Forelimb muscle (tissue), 1 donor: ENCODE results near the gene USP17L20. TPM values are rescaled to one million over a fixed set of nuclear protein-coding genes. Genes with fewer than 3 reads are reported as not detected.
"Not testable (repeated sequence)": the region's sequence is repeated elsewhere in the genome, so short reads cannot be mapped to it uniquely, and the experiment has no call there.

Experiments used
- DNase-seq: peaks from one replicate; pipeline ENCODE4 v3.0.0-alpha.2; 2013; ENCODE audit warnings: low read depth
- polyA plus RNA-seq: library from polyadenylated mRNA; unstranded; fragments of 120-200 nt; gene quantifications from one replicate; pipeline ENCODE4 v1.2.1, GENCODE V29; 2013; ENCODE audit not compliant: insufficient read length

The USP17L20 gene, protein sequence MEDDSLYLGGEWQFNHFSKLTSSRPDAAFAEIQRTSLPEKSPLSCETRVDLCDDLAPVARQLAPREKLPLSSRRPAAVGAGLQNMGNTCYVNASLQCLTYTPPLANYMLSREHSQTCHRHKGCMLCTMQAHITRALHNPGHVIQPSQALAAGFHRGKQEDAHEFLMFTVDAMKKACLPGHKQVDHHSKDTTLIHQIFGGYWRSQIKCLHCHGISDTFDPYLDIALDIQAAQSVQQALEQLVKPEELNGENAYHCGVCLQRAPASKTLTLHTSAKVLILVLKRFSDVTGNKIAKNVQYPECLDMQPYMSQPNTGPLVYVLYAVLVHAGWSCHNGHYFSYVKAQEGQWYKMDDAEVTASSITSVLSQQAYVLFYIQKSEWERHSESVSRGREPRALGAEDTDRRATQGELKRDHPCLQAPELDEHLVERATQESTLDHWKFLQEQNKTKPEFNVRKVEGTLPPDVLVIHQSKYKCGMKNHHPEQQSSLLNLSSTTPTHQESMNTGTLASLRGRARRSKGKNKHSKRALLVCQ
- not detected for polyA plus RNA-seq

DNA sequence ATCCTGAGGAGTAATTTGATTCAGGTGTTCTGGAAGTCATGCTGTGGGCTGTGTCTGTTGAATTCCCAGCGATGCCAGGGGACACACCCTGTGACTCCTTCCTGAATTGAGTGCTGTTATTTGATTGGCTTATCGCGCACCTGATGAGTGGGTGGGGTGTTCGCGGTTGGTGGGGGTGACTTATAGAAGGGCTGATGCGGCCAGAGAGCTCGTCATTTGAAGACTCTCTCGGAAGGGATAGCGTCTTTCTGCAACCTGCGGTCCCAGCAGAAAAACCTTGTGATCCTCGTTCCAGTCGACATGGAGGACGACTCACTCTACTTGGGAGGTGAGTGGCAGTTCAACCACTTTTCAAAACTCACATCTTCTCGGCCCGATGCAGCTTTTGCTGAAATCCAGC is at the start of gene USP17L20:
Gene USP17L20 (plus strand): TSS at position 301 of the 400 bp plus-strand sequence. CDS start 0 bp downstream, at position 301.
- DNase-seq = not testable (repeated sequence)

DNA sequence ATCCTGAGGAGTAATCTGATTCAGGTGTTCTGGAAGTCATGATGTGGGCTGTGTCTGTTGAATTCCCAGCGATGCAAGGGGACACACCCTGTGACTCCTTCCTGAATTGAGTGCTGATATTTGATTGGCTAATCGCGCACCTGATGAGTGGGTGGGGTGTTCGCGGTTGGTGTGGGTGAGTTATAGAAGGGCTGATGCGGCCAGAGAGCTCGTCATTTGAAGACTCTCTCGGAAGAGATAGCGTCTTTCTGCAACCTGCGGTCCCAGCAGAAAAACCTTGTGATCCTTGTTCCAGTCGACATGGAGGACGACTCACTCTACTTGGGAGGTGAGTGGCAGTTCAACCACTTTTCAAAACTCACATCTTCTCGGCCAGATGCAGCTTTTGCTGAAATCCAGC is 47.6 kb upstream of the USP17L20 start, which contains the start of gene USP17L10:
Gene USP17L10 (plus strand): TSS at position 301 of the 400 bp plus-strand sequence. CDS start 0 bp downstream, at position 301.
- DNase-seq = not testable (repeated sequence)

DNA sequence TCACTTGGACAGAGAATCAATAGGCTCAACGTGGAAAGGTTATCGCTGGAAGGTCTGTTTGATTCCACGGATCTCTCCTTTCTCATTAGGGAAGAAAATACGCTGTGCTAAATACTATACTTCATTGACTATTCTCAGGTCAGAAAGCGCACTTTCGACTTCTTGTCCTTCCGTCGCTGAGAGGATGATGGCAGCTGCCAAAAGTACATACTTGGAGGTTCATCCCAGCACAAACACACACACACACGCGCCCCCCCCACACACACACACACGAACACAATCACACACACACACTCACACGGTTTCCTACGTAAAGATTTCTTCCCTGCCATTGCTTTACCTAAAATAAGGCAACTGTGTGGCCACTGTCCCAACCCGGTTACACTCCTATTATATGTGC is 43.2 kb upstream of the USP17L20 start:
- DNase-seq = not testable (repeated sequence)

DNA sequence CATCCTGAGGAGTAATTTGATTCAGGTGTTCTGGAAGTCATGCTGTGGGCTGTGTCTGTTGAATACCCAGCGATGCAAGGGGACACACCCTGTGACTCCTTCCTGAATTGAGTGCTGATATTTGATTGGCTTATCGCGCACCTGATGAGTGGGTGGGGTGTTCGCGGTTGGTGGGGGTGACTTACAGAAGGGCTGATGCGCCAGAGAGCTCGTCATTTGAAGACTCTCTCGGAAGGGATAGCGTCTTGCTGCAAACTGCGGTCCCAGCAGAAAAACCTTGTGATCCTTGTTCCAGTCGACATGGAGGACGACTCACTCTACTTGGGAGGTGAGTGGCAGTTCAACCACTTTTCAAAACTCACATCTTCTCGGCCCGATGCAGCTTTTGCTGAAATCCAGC is 42.8 kb upstream of the USP17L20 start, which contains the start of gene USP17L11:
Gene USP17L11 (plus strand): TSS at position 301 of the 400 bp plus-strand sequence. CDS start 0 bp downstream, at position 301.
- DNase-seq = not testable (repeated sequence)

DNA sequence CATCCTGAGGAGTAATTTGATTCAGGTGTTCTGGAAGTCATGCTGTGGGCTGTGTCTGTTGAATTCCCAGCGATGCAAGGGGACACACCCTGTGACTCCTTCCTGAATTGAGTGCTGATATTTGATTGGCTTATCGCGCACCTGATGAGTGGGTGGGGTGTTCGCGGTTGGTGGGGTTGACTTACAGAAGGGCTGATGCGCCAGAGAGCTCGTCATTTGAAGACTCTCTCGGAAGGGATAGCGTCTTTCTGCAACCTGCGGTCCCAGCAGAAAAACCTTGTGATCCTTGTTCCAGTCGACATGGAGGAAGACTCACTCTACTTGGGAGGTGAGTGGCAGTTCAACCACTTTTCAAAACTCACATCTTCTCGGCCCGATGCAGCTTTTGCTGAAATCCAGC is 38.1 kb upstream of the USP17L20 start, which contains the start of gene USP17L12:
Gene USP17L12 (plus strand): TSS at position 301 of the 400 bp plus-strand sequence. CDS start 0 bp downstream, at position 301.
- DNase-seq = not testable (repeated sequence)

DNA sequence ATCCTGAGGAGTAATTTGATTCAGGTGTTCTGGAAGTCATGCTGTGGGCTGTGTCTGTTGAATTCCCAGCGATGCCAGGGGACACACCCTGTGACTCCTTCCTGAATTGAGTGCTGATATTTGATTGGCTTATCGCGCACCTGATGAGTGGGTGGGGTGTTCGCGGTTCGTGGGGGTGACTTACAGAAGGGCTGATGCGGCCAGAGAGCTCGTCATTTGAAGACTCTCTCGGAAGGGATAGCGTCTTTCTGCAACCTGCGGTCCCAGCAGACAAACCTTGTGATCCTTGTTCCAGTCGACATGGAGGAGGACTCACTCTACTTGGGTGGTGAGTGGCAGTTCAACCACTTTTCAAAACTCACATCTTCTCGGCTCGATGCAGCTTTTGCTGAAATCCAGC is 33.3 kb upstream of the USP17L20 start, which contains the start of gene USP17L13:
Gene USP17L13 (plus strand): TSS at position 301 of the 400 bp plus-strand sequence. CDS start 0 bp downstream, at position 301.
- not testable (repeated sequence) for DNase-seq

DNA sequence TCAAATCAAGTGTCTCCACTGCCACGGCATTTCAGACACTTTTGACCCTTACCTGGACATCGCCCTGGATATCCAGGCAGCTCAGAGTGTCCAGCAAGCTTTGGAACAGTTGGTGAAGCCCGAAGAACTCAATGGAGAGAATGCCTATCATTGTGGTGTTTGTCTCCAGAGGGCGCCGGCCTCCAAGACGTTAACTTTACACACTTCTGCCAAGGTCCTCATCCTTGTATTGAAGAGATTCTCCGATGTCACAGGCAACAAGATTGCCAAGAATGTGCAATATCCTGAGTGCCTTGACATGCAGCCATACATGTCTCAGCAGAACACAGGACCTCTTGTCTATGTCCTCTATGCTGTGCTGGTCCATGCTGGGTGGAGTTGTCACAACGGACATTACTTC is 27.7 kb upstream of the USP17L20 start:
- DNase-seq = not testable (repeated sequence)

DNA sequence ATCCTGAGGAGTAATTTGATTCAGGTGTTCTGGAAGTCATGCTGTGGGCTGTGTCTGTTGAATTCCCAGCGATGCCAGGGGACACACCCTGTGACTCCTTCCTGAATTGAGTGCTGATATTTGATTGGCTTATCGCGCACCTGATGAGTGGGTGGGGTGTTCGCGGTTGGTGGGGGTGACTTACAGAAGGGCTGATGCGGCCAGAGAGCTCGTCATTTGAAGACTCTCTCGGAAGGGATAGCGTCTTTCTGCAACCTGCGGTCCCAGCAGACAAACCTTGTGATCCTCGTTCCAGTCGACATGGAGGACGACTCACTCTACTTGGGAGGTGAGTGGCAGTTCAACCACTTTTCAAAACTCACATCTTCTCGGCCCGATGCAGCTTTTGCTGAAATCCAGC is 23.8 kb upstream of the USP17L20 start, which contains the start of gene USP17L15:
Gene USP17L15 (plus strand): TSS at position 301 of the 400 bp plus-strand sequence. CDS start 0 bp downstream, at position 301.
- not testable (repeated sequence) for DNase-seq

DNA sequence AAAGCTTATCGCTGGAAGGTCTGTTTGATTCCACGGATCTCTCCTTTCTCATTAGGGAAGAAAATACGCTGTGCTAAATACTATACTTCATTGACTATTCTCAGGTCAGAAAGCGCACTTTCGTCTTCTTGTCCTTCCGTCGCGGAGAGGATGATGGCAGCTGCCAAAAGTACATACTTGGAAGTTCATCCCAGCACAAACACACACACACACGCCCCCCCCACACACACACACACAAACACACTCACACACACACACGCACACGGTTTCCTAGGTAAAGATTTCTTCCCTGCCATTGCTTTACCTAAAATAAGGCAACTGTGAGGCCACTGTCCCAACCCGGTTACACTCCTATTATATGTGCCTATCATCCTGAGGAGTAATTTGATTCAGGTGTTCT is 19.5 kb upstream of the USP17L20 start:
- not testable (repeated sequence) for DNase-seq

DNA sequence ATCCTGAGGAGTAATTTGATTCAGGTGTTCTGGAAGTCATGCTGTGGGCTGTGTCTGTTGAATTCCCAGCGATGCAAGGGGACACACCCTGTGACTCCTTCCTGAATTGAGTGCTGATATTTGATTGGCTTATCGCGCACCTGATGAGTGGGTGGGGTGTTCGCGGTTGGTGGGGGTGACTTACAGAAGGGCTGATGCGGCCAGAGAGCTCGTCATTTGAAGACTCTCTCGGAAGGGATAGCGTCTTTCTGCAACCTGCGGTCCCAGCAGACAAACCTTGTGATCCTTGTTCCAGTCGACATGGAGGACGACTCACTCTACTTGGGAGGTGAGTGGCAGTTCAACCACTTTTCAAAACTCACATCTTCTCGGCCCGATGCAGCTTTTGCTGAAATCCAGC is 14.3 kb upstream of the USP17L20 start, which contains the start of gene USP17L17:
Gene USP17L17 (plus strand): TSS at position 301 of the 400 bp plus-strand sequence. CDS start 0 bp downstream, at position 301.
- not testable (repeated sequence) for DNase-seq

DNA sequence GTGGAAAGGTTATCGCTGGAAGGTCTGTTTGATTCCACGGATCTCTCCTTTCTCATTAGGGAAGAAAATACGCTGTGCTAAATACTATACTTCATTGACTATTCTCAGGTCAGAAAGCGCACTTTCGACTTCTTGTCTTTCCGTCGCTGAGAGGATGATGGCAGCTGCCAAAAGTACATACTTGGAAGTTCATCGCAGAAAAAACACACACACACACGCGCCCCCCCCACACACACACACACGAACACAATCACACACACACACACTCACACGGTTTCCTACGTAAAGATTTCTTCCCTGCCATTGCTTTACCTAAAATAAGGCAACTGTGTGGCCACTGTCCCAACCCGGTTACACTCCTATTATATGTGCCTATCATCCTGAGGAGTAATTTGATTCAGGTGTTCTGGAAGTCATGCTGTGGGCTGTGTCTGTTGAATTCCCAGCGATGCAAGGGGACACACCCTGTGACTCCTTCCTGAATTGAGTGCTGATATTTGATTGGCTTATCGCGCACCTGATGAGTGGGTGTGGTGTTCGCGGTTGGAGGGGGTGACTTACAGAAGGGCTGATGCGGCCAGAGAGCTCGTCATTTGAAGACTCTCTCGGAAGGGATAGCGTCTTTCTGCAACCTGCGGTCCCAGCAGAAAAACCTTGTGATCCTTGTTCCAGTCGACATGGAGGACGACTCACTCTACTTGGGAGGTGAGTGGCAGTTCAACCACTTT is 9.8 kb upstream of the USP17L20 start, which contains the start of gene USP17L18:
Gene USP17L18 (plus strand): TSS at position 678 of the 728 bp plus-strand sequence. CDS start 0 bp downstream, at position 678.
- not testable (repeated sequence) for DNase-seq

DNA sequence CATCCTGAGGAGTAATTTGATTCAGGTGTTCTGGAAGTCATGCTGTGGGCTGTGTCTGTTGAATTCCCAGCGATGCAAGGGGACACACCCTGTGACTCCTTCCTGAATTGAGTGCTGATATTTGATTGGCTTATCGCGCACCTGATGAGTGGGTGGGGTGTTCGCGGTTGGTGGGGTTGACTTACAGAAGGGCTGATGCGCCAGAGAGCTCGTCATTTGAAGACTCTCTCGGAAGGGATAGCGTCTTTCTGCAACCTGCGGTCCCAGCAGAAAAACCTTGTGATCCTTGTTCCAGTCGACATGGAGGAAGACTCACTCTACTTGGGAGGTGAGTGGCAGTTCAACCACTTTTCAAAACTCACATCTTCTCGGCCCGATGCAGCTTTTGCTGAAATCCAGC is 4.8 kb upstream of the USP17L20 start, which contains the start of gene USP17L19:
Gene USP17L19 (plus strand): TSS at position 301 of the 400 bp plus-strand sequence. CDS start 0 bp downstream, at position 301.
- not testable (repeated sequence) for DNase-seq

DNA sequence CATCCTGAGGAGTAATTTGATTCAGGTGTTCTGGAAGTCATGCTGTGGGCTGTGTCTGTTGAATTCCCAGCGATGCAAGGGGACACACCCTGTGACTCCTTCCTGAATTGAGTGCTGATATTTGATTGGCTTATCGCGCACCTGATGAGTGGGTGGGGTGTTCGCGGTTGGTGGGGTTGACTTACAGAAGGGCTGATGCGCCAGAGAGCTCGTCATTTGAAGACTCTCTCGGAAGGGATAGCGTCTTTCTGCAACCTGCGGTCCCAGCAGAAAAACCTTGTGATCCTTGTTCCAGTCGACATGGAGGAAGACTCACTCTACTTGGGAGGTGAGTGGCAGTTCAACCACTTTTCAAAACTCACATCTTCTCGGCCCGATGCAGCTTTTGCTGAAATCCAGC is 4.6 kb downstream of the USP17L20 start, which contains the start of gene USP17L21:
Gene USP17L21 (plus strand): TSS at position 301 of the 400 bp plus-strand sequence. CDS start 0 bp downstream, at position 301.
- DNase-seq = not testable (repeated sequence)

DNA sequence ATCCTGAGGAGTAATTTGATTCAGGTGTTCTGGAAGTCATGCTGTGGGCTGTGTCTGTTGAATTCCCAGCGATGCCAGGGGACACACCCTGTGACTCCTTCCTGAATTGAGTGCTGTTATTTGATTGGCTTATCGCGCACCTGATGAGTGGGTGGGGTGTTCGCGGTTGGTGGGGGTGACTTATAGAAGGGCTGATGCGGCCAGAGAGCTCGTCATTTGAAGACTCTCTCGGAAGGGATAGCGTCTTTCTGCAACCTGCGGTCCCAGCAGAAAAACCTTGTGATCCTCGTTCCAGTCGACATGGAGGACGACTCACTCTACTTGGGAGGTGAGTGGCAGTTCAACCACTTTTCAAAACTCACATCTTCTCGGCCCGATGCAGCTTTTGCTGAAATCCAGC is 9.4 kb downstream of the USP17L20 start, which contains the start of gene USP17L22:
Gene USP17L22 (plus strand): TSS at position 301 of the 400 bp plus-strand sequence. CDS start 0 bp downstream, at position 301.
- DNase-seq = not testable (repeated sequence)

DNA sequence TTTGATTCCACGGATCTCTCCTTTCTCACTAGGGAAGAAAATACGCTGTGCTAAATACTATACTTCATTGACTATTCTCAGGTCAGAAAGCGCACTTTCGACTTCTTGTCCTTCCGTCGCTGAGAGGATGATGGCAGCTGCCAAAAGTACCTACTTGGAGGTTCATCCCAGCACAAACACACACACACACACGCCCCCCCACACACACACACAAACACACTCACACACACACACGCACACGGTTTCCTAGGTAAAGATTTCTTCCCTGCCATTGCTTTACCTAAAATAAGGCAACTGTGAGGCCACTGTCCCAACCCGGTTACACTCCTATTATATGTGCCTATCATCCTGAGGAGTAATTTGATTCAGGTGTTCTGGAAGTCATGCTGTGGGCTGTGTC is 13.8 kb downstream of the USP17L20 start:
- DNase-seq = not testable (repeated sequence)

Other genes with a start within 250 kb of the USP17L20 start
- 0.06 TPM for gene FAM90A26, start 87.7 kb upstream of the USP17L20 start, polyA plus RNA-seq
- not detected for gene USP17L10, start 47.5 kb upstream of the USP17L20 start, polyA plus RNA-seq
- not detected for gene USP17L11, start 42.7 kb upstream of the USP17L20 start, polyA plus RNA-seq
- gene USP17L12, start 38.0 kb upstream of the USP17L20 start, polyA plus RNA-seq = not detected
- not detected for gene USP17L13, start 33.2 kb upstream of the USP17L20 start, polyA plus RNA-seq
- gene USP17L15, start 23.7 kb upstream of the USP17L20 start, polyA plus RNA-seq = not detected
- gene USP17L17, start 14.2 kb upstream of the USP17L20 start, polyA plus RNA-seq = not detected
- not detected for gene USP17L18, start 9.5 kb upstream of the USP17L20 start, polyA plus RNA-seq
- gene USP17L19, start 4.7 kb upstream of the USP17L20 start, polyA plus RNA-seq = not detected
- not detected for gene USP17L21, start 4.7 kb downstream of the USP17L20 start, polyA plus RNA-seq
- not detected for gene USP17L22, start 9.5 kb downstream of the USP17L20 start, polyA plus RNA-seq
- not detected for gene USP17L24, start 67.0 kb downstream of the USP17L20 start, polyA plus RNA-seq
- not detected for gene USP17L25, start 71.8 kb downstream of the USP17L20 start, polyA plus RNA-seq
- gene USP17L26, start 76.5 kb downstream of the USP17L20 start, polyA plus RNA-seq = not detected
- not detected for gene USP17L5, start 81.3 kb downstream of the USP17L20 start, polyA plus RNA-seq
- not detected for gene USP17L27, start 86.0 kb downstream of the USP17L20 start, polyA plus RNA-seq
- not detected for gene USP17L28, start 90.8 kb downstream of the USP17L20 start, polyA plus RNA-seq
- gene USP17L29, start 95.5 kb downstream of the USP17L20 start, polyA plus RNA-seq = not detected
- gene USP17L30, start 105.0 kb downstream of the USP17L20 start, polyA plus RNA-seq = not detected
- not detected for gene DEFB131A, start 186.3 kb downstream of the USP17L20 start, polyA plus RNA-seq